Endothelial cell of umbilical vein (primary cell): ENCODE measurements around the gene ADRB2. TPM values are rescaled to one million over a fixed set of nuclear protein-coding genes. Genes with fewer than 3 reads are reported as not detected.

ENCODE experiments used
- BruUV-seq: library from RNA; stranded (reverse); fragments of 400-500 nt; replicated peaks from 2 replicates; lab custom pipeline; 2021; lab: Mats Ljungman, UMichigan
- CTCF ChIA-PET: fragments of 300-600, 350-600 bp; sonication (Branson Sonifier 250); formaldehyde crosslinking; loops from one replicate; lab custom pipeline; 2021; ENCODE audit warnings: antibody characterized with exemption, inconsistent platforms; lab: Charles Lee
- POLR2A ChIA-PET: fragments of 300-600, 350-600 bp; sonication (Branson Sonifier 250); formaldehyde crosslinking; loops from one replicate; lab custom pipeline; 2021; ENCODE audit warnings: antibody characterized with exemption, inconsistent platforms; lab: Charles Lee
- DNase-seq: peaks from one replicate; pipeline ENCODE4 v3.0.0-alpha.2; 2011; ENCODE audit warnings: low read depth, low spot score
- FAIRE-seq: peaks from 2 replicates; lab custom pipeline; 2011; peaks lifted over from hg19 to GRCh38; lab: Jason Lieb, UNC
- H2AFZ ChIP-seq: 2 replicates; pipeline ENCODE4 v1.6.0; 2012; ENCODE audit warnings: low read depth, low read length, control low read depth, inconsistent platforms
- H3K27ac ChIP-seq: 2 replicates; pipeline ENCODE4 v1.5.1; 2011; ENCODE audit warnings: low read depth, mild to moderate bottlenecking, control low read depth, low read length, moderate library complexity; ENCODE audit not compliant: insufficient read depth
- H3K27me3 ChIP-seq, 2 experiments: 2 replicates each; pipeline versions ENCODE4 v1.6.0 to v1.6.1; 2011; ENCODE audit warnings: low read length in 2 of 2, mixed read lengths in 1 of 2; ENCODE audit not compliant: control insufficient read depth in 2 of 2, insufficient read depth in 2 of 2
- H3K36me3 ChIP-seq, 2 experiments: 2 replicates in 1 of 2; 3 replicates in 1 of 2; pipeline ENCODE4 v1.5.1; 2011; ENCODE audit warnings: low read length in 2 of 2, mild to moderate bottlenecking in 1 of 2, moderate library complexity in 1 of 2; ENCODE audit not compliant: control insufficient read depth in 2 of 2, insufficient read depth in 2 of 2; ENCODE audit errors: extremely low read depth in 1 of 2
- H3K4me1 ChIP-seq: 3 replicates; pipeline ENCODE4 v1.5.1; 2011; ENCODE audit warnings: mild to moderate bottlenecking, low read length; ENCODE audit not compliant: control insufficient read depth, insufficient read depth; ENCODE audit errors: extremely low read depth
- H3K4me2 ChIP-seq: 2 replicates; pipeline ENCODE4 v1.6.1; 2011; ENCODE audit warnings: low read length, control low read depth, mixed read lengths; ENCODE audit not compliant: insufficient read depth
- H3K4me3 ChIP-seq, 3 experiments: fragments of 200-600 bp in 1 of 3; sonication (generic), shearing (Covaris generic) in 1 of 3; replicated peaks in 1 of 3; 2 replicates each; pipeline ENCODE4 v1.5.1; 2011 to 2016; ENCODE audit warnings: control low read depth in 3 of 3, low read length in 3 of 3, mild to moderate bottlenecking in 2 of 3, inconsistent platforms in 1 of 3, low read depth in 1 of 3, moderate library complexity in 1 of 3; ENCODE audit not compliant: insufficient read depth in 1 of 3
- H3K79me2 ChIP-seq: 2 replicates; pipeline ENCODE4 v1.6.0; 2012; ENCODE audit warnings: low read length, inconsistent platforms; ENCODE audit not compliant: control insufficient read depth, insufficient read depth
- H3K9ac ChIP-seq: replicated peaks from 2 replicates; pipeline ENCODE3; 2011; ENCODE audit warnings: low read length, control low read depth; ENCODE audit not compliant: insufficient read depth; ENCODE audit errors: extremely low read depth
- H3K9me1 ChIP-seq: replicated peaks from 3 replicates; pipeline ENCODE4 v1.6.0; 2011; ENCODE audit warnings: mild to moderate bottlenecking, low read length; ENCODE audit not compliant: control insufficient read depth, insufficient read depth; ENCODE audit errors: extremely low read depth
- H3K9me3 ChIP-seq: replicated peaks from 2 replicates; pipeline ENCODE4 v1.5.1; 2012; ENCODE audit warnings: low read length, inconsistent platforms; ENCODE audit not compliant: control insufficient read depth, insufficient read depth
- H4K20me1 ChIP-seq: replicated peaks from 2 replicates; pipeline ENCODE3; 2011; ENCODE audit warnings: mild to moderate bottlenecking, low read length; ENCODE audit not compliant: control insufficient read depth, insufficient read depth; ENCODE audit errors: extremely low read depth
- EZH2 ChIP-seq: IDR thresholded peaks from 2 replicates; pipeline ENCODE4 v1.6.1; 2012; ENCODE audit warnings: borderline replicate concordance, low read depth, mild to moderate bottlenecking, moderate library complexity, low read length, inconsistent platforms; ENCODE audit not compliant: severe bottlenecking
- FOS ChIP-seq: IDR thresholded peaks from 2 replicates; pipeline ENCODE4 v1.6.1; 2011; ENCODE audit warnings: mild to moderate bottlenecking, low read length, moderate library complexity, borderline replicate concordance; ENCODE audit not compliant: insufficient read depth
- GATA2 ChIP-seq: IDR thresholded peaks from 2 replicates; pipeline ENCODE4 v1.7.0; 2011; ENCODE audit warnings: low read depth, mild to moderate bottlenecking, moderate library complexity, mixed read lengths, low read length; ENCODE audit not compliant: insufficient read length, insufficient read depth
- JUN ChIP-seq: IDR thresholded peaks from 2 replicates; pipeline ENCODE4 v1.6.1; 2011; ENCODE audit warnings: borderline replicate concordance, low read depth; ENCODE audit not compliant: insufficient read length, insufficient read depth
- MYC ChIP-seq: IDR thresholded peaks from one replicate; pipeline ENCODE4 v1.6.1; 2011; ENCODE audit warnings: mild to moderate bottlenecking, low read depth, low read length
- POLR2A ChIP-seq: IDR thresholded peaks from 2 replicates; pipeline ENCODE4 v1.6.1; 2012; ENCODE audit warnings: low read depth, mild to moderate bottlenecking, control low read depth, low read length
- POLR2AphosphoS5 ChIP-seq: IDR thresholded peaks from 2 replicates; pipeline ENCODE4 v1.6.1; 2012; ENCODE audit warnings: low read depth, mild to moderate bottlenecking, control low read depth, low read length, moderate library complexity; ENCODE audit not compliant: insufficient read depth
- dilution Hi-C: fragments of 300-500 bp; cut with MboI; formaldehyde crosslinking; loops from one replicate; pipeline ENCODE4 v1.15.0; 2019; ENCODE audit warnings: low sequenced_read_pairs; ENCODE audit not compliant: extremely low pct_ligation_motif_present
- intact Hi-C: fragments of 100-400 bp; cut with micrococcal nuclease; formaldehyde crosslinking; loops from one replicate; pipeline ENCODE4 v1.10.0; 2022
- polyA plus RNA-seq, 4 experiments: library from polyadenylated mRNA; depleted of rRNA in 3 of 4; stranded (reverse) in 3 of 4; unstranded in 1 of 4; fragments of >200 nt; gene quantifications; 2 replicates each; pipeline versions ENCODE4 v1.2.1 to v1.2.3, GENCODE V29; 2011 to 2012; ENCODE audit warnings: missing spikeins in 1 of 4
- total RNA-seq: library from RNA; stranded (reverse); gene quantifications from 2 replicates; pipeline ENCODE4 v1.2.3, GENCODE V29; 2021
- TF ChIP-seq, protein P1 (sequence below): IDR thresholded peaks from 2 replicates; pipeline ENCODE4 v1.6.1; 2011; ENCODE audit not compliant: insufficient read depth, insufficient read length
- TF ChIP-seq, protein P2 (sequence below), 2 donors: IDR thresholded peaks; 1 replicate in 1 of 2; 2 replicates in 1 of 2; pipeline ENCODE4 v1.5.1; 2011; ENCODE audit warnings: low read length in 2 of 2, mild to moderate bottlenecking in 2 of 2, moderate library complexity in 2 of 2, control low read depth in 1 of 2, inconsistent platforms in 1 of 2, low read depth in 1 of 2; ENCODE audit not compliant: insufficient read depth in 1 of 2; ENCODE audit errors: extremely low read depth in 1 of 2

The ADRB2 gene
- total and polyA plus RNA-seq, 2 donors (not counting 3 experiments of a cell fraction or from before 2014, with no cell fraction given), result 0.86 to 0.88 TPM

DNA sequence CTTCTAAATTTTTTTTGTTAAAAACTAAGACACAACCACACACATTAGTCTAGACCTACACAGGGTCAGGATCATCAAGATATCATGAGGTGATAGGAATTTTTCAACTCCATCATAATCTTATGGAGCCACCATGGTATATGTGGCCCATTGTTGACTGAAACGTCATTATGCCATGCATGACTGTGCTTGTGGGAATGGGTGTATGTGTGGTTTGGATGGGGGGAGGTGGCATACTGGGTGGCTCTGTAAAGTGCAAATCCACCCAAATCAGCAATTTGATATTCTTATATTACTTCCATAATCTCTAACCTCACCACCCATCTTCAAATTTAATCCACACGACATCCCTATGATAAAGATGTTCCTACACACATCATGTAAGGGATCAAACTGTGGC, 21.0 kb downstream of the ADRB2 start:
- no peaks in the 10 kb centered on the region for H3K79me2 ChIP-seq
- intact Hi-C loops, result no loop called here
- no peak overlapping the region for H3K4me3 ChIP-seq
- H3K27me3 ChIP-seq, result no peaks in the 10 kb centered on the region
- FAIRE-seq (no peak), DNase-seq (no peak)
- H3K4me1 ChIP-seq, result peaks cover 13% of the 10 kb centered on the region
- H4K20me1 ChIP-seq, result no peaks in the 10 kb centered on the region
- no peaks in the 10 kb centered on the region for H3K9me3 ChIP-seq
- H3K27ac ChIP-seq, result no peak overlapping the region
- no peak overlapping the region for H3K4me2 ChIP-seq
- POLR2A ChIA-PET, result no interaction called here
- dilution Hi-C loops, result no loop called here
- BruUV-seq, result no TSS peak
- CTCF ChIA-PET, result interaction anchor here (1.0 kb wide), 1 partner anchor 25 kb away, joined by 3 read pairs; no protein-coding TSS in a partner anchor
- no peak overlapping the region for H2AFZ ChIP-seq
- no peaks in the 10 kb centered on the region for H3K9me1 ChIP-seq
- TF ChIP-seq FOS, result no peak
- no peak for TF ChIP-seq POLR2AphosphoS5
- no peak for TF ChIP-seq POLR2A
- no peak for TF ChIP-seq MYC
- TF ChIP-seq JUN, result no peak
- no peak for TF ChIP-seq GATA2
- TF ChIP-seq EZH2, result no peak
- TF ChIP-seq, protein P1, sequence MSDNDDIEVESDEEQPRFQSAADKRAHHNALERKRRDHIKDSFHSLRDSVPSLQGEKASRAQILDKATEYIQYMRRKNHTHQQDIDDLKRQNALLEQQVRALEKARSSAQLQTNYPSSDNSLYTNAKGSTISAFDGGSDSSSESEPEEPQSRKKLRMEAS, result no peak
- TF ChIP-seq, protein P2, sequence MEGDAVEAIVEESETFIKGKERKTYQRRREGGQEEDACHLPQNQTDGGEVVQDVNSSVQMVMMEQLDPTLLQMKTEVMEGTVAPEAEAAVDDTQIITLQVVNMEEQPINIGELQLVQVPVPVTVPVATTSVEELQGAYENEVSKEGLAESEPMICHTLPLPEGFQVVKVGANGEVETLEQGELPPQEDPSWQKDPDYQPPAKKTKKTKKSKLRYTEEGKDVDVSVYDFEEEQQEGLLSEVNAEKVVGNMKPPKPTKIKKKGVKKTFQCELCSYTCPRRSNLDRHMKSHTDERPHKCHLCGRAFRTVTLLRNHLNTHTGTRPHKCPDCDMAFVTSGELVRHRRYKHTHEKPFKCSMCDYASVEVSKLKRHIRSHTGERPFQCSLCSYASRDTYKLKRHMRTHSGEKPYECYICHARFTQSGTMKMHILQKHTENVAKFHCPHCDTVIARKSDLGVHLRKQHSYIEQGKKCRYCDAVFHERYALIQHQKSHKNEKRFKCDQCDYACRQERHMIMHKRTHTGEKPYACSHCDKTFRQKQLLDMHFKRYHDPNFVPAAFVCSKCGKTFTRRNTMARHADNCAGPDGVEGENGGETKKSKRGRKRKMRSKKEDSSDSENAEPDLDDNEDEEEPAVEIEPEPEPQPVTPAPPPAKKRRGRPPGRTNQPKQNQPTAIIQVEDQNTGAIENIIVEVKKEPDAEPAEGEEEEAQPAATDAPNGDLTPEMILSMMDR (IDR thresholded peaks at IDR 0.05; ENCODE audit: extremely low read depth in 1 of 2, insufficient read depth in 1 of 2, low read depth in 1 of 2, low read length in 2 of 2), result no peak
- no peak overlapping the region for H3K9ac ChIP-seq
- no peaks in the 10 kb centered on the region for H3K36me3 ChIP-seq
